Epithelial cell of proximal tubule (primary cell): ENCODE results near the gene LIPC. TPM values are rescaled to one million over a fixed set of nuclear protein-coding genes. Genes with fewer than 3 reads are reported as not detected.

Experiments used
- DNase-seq: peaks from one replicate; pipeline ENCODE4 v3.0.0-alpha.2; 2011; ENCODE audit warnings: low read depth
- H3K4me3 ChIP-seq: 2 replicates; pipeline ENCODE4 v1.5.1; 2011; ENCODE audit warnings: low read depth, mild to moderate bottlenecking, low read length
- CTCF ChIP-seq: conservative IDR thresholded peaks from 2 replicates; pipeline ENCODE4 v1.5.1; 2012; ENCODE audit warnings: low read depth, mild to moderate bottlenecking, low read length
- total RNA-seq: library from RNA; depleted of rRNA; stranded (reverse); fragments of >200 nt; gene quantifications from 2 replicates; pipeline ENCODE4 v1.2.3, GENCODE V29; 2015

LIPC gene
- total RNA-seq, 1 donor from 2014 or later: 12.9 TPM

GRCh38 chr15:58448331-58448730 lies 16.5 kb downstream of the LIPC start:
- H3K4me3 ChIP-seq: no peak overlapping the region
- no peak for TF ChIP-seq CTCF

GRCh38 chr15:58448906-58449305 lies 17.1 kb downstream of the LIPC start:
- TF ChIP-seq CTCF: no peak
- no peak overlapping the region for H3K4me3 ChIP-seq
- no peak for DNase-seq

More at GRCh38 chr15:58448331-58448730, 16.5 kb downstream of the LIPC start:
- DNase-seq: no peak

GRCh38 chr15:58451826-58452225 lies 20.0 kb downstream of the LIPC start:
- no peak for DNase-seq
- no peak overlapping the region for H3K4me3 ChIP-seq
- TF ChIP-seq CTCF: no peak

GRCh38 chr15:58452775-58453174 lies 21.0 kb downstream of the LIPC start:
- no peak for TF ChIP-seq CTCF
- DNase-seq: no peak
- no peak overlapping the region for H3K4me3 ChIP-seq

- no peak overlapping the region for H3K4me3 ChIP-seq
- TF ChIP-seq CTCF: no peak
- DNase-seq: no peak
Observed at GRCh38 chr15:58453931-58454793, 22.4 kb downstream of the LIPC start.

- no peak overlapping the region for H3K4me3 ChIP-seq
- no peak for TF ChIP-seq CTCF
- DNase-seq: no peak
Observed at GRCh38 chr15:58454950-58455401, 23.2 kb downstream of the LIPC start.
